HG03095 (cell line): ENCODE results near the gene BPIFB2.

ENCODE experiments used
- ATAC-seq: cut with Tn5 transposase; IDR thresholded peaks from one replicate; pipeline ENCODE4 v1.9.1; 2021; ENCODE audit warnings: moderate library complexity; ENCODE audit not compliant: unreplicated experiment

Gene BPIFB2

GRCh38 chr20:33067806-33068205 lies 60.3 kb downstream of the BPIFB2 start:
- ATAC-seq, result no peak

- no peak for ATAC-seq
These were observed 60.9 kb downstream of the BPIFB2 start for GRCh38 chr20:33068251-33068939.

GRCh38 chr20:33069673-33070072 lies 62.2 kb downstream of the BPIFB2 start:
- no peak for ATAC-seq

- ATAC-seq, result no peak
These were observed 62.9 kb downstream of the BPIFB2 start for GRCh38 chr20:33070111-33071053.

GRCh38 chr20:33071198-33071597 lies 63.7 kb downstream of the BPIFB2 start:
- ATAC-seq, result no peak

- no peak for ATAC-seq
These were observed 64.9 kb downstream of the BPIFB2 start for GRCh38 chr20:33072362-33072761.

- ATAC-seq, result no peak
These were observed 65.3 kb downstream of the BPIFB2 start for GRCh38 chr20:33072813-33073212.
